WERI-Rb-1 (cell line): Measurements from ENCODE around the gene UBE2QL1.

Experiments
- DNase-seq: peaks from one replicate; pipeline ENCODE4 v3.0.0-alpha.2; 2020
- H3K27ac ChIP-seq: fragments of 250-450 bp; sonication (Bioruptor Pico); 2 replicates; pipeline ENCODE4 v1.5.1; 2020; ENCODE audit warnings: mild to moderate bottlenecking, moderate library complexity
- H3K27me3 ChIP-seq: fragments of 250-450 bp; sonication (Bioruptor Pico); 2 replicates; pipeline ENCODE4 v1.5.1; 2021; ENCODE audit warnings: mild to moderate bottlenecking, low read depth, moderate library complexity; ENCODE audit not compliant: insufficient read depth, severe bottlenecking
- H3K36me3 ChIP-seq: fragments of 250-450 bp; sonication (Bioruptor Pico); 2 replicates; pipeline ENCODE4 v1.5.1; 2020; ENCODE audit warnings: mild to moderate bottlenecking, moderate library complexity
- H3K4me3 ChIP-seq: 2 replicates; pipeline ENCODE4 v1.5.1; 2011; ENCODE audit warnings: low read depth, mild to moderate bottlenecking, control low read depth, low read length
- H3K9me3 ChIP-seq: fragments of 250-450 bp; sonication (Bioruptor Pico); 2 replicates; pipeline ENCODE4 v1.5.1; 2021; ENCODE audit warnings: mild to moderate bottlenecking, moderate library complexity; ENCODE audit not compliant: severe bottlenecking
- CTCF ChIP-seq: IDR thresholded peaks from 2 replicates; pipeline ENCODE4 v1.5.1; 2011; ENCODE audit warnings: low read depth, mild to moderate bottlenecking, control low read depth, inconsistent platforms, low read length

The UBE2QL1 gene

GRCh38 chr5:6488021-6488420 lies 39.4 kb downstream of the UBE2QL1 start:
- Histone ChIP-seq H3K4me3 (no peak overlapping the region), H3K36me3 (no peaks in the 10 kb centered on the region), H3K27me3 (no peaks in the 10 kb centered on the region), H3K9me3 (no peaks in the 10 kb centered on the region), H3K27ac (no peak overlapping the region)
- TF ChIP-seq CTCF, result no peak
- DNase-seq, result no peak

- H3K27me3 ChIP-seq, result no peaks in the 10 kb centered on the region
- no peak for DNase-seq
- TF ChIP-seq CTCF, result no peak
- H3K27ac ChIP-seq, result no peak overlapping the region
- H3K4me3 ChIP-seq, result no peak overlapping the region
- H3K9me3 ChIP-seq, result no peaks in the 10 kb centered on the region
- H3K36me3 ChIP-seq, result no peaks in the 10 kb centered on the region
These were observed 41.1 kb downstream of the UBE2QL1 start for GRCh38 chr5:6489643-6490185.

- Histone ChIP-seq H3K4me3 (no peak overlapping the region), H3K27me3 (no peaks in the 10 kb centered on the region), H3K36me3 (no peaks in the 10 kb centered on the region), H3K27ac (no peak overlapping the region), H3K9me3 (no peaks in the 10 kb centered on the region)
- DNase-seq, result no peak
- TF ChIP-seq CTCF, result no peak
These were observed 41.6 kb downstream of the UBE2QL1 start for GRCh38 chr5:6490246-6490645.

GRCh38 chr5:6490693-6491092 lies 42.0 kb downstream of the UBE2QL1 start:
- TF ChIP-seq CTCF, result no peak
- H3K9me3 ChIP-seq, result no peaks in the 10 kb centered on the region
- no peak for DNase-seq
- H3K4me3 ChIP-seq, result no peak overlapping the region
- no peak overlapping the region for H3K27ac ChIP-seq
- H3K27me3 ChIP-seq, result no peaks in the 10 kb centered on the region
- no peaks in the 10 kb centered on the region for H3K36me3 ChIP-seq

GRCh38 chr5:6491196-6491918 lies 42.7 kb downstream of the UBE2QL1 start:
- no peak for DNase-seq
- no peak overlapping the region for H3K27ac ChIP-seq

More at GRCh38 chr5:6491196-6491918, 42.7 kb downstream of the UBE2QL1 start:
- no peaks in the 10 kb centered on the region for H3K36me3 ChIP-seq
- H3K27me3 ChIP-seq, result no peaks in the 10 kb centered on the region
- H3K9me3 ChIP-seq, result no peaks in the 10 kb centered on the region
- no peak for TF ChIP-seq CTCF
- H3K4me3 ChIP-seq, result no peak overlapping the region
